Gastroesophageal sphincter (tissue), 3 donors: Measurements from ENCODE around the gene ASB11.

Experiments used
- CTCF ChIP-seq, 4 experiments: fragments of 200-600 bp in 2 of 4; fragments of 450-650 bp in 2 of 4; sonication (generic) in 1 of 4; IDR thresholded peaks; one replicate each; pipeline ENCODE4 v1.5.1; 2017 to 2019; ENCODE audit warnings: antibody characterized with exemption in 4 of 4, mild to moderate bottlenecking in 2 of 4, moderate library complexity in 2 of 4
- POLR2A ChIP-seq, 2 donors: fragments of 450-650 bp; IDR thresholded peaks; one replicate each; pipeline ENCODE4 v1.6.1; 2017; ENCODE audit warnings: antibody characterized with exemption in 2 of 2, mild to moderate bottlenecking in 2 of 2, moderate library complexity in 1 of 2
- POLR2AphosphoS5 ChIP-seq: sonication (generic); formaldehyde crosslinking; IDR thresholded peaks from one replicate; pipeline ENCODE4 v1.6.1; 2017; ENCODE audit warnings: antibody characterized with exemption

DNA sequence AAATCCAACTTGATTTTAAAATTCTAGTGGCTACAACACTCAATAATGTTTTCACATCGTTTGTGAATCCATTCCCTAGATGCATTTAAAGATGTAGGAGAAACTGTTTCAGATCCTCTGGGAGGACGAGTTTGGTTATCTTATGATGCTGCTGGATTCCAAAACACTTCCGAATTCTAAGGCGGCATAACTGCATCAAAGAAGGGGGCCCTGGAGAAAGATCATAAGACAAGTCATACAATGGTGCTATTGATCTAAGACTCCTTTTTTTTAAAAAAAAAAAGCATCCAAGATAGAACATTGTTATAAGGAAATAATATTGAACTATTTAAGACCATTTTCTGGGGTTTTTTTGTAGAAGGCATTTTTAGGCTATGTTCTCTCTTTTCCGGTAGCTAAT lies 71.0 kb downstream of the ASB11 start:
- TF ChIP-seq CTCF (IDR thresholded peaks at IDR 0.05) (no peak), POLR2AphosphoS5 (no peak), POLR2A (IDR thresholded peaks at IDR 0.05) (no peak)
